ENCODE measurements around the gene MBOAT2.

DNA sequence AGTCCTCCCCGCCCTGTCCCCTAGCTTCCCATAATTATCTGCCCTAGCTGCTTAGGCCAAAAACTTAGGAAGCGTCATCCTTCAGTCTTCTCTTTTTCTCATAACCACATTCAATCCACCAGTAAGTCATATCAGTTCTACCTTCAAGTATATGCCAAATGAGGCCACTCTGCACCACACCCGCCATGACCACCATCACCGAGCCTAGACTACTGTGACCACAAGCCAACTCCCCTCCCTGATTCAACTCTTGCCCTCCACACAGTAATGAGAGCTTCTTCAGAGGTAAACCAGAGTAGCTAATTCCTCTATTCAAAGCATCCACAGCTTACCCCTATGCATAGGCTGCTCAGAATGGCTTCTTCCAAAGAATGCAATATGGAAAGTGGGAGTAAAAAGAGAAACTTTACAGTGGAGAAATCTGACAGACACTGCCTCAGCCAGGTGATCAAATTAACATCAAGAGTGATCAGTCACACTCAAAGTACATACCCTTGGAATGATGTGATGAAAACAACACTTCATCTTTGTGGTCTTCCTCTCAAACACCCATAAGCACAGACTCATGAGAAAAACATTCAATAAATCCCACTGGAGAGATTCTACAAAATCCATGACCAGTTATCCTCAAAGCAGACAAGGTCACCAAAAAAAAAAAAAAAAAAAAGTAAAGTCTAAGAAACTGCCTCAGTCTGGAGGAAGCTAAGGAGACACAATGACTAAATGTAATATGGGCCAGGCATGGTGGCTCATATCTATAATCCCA, 17.7 kb downstream of the MBOAT2 start:
- TF ChIP-seq POLR2AphosphoS5 (IDR thresholded peaks at IDR 0.05; ENCODE audit: low read depth, low read length) (no peak), POLR2A (IDR thresholded peaks at IDR 0.05; ENCODE audit: low read depth, low read length) (no peak), TAF1 (IDR thresholded peaks at IDR 0.05; ENCODE audit: borderline replicate concordance, low read depth, low read length) (no peak)
